Liver (tissue), 9 donors: ENCODE data around the gene LMAN2. TPM values are rescaled to one million over a fixed set of nuclear protein-coding genes. Genes with fewer than 3 reads are reported as not detected.

ENCODE experiments used
- DNase-seq: peaks from one replicate; pipeline ENCODE4 v3.0.0-alpha.2; 2017; ENCODE audit warnings: low spot score
- H3K27ac ChIP-seq, 2 donors: one replicate each; pipeline ENCODE4 v1.7.0; 2013; ENCODE audit warnings: inconsistent platforms in 2 of 2, low read length in 2 of 2, control low read depth in 1 of 2, low read depth in 1 of 2, mild to moderate bottlenecking in 1 of 2
- H3K27me3 ChIP-seq, 4 donors: one replicate each; pipeline versions ENCODE4 v1.6.1 to v1.7.0; 2013; ENCODE audit warnings: low read length in 3 of 4, inconsistent platforms in 1 of 4, mild to moderate bottlenecking in 1 of 4, moderate library complexity in 1 of 4; ENCODE audit not compliant: control insufficient read depth in 4 of 4, insufficient read depth in 4 of 4
- H3K36me3 ChIP-seq, 4 donors: one replicate each; pipeline versions ENCODE4 v1.6.1 to v1.7.0; 2013; ENCODE audit warnings: low read length in 3 of 4, mild to moderate bottlenecking in 3 of 4, low read depth in 1 of 4, moderate library complexity in 1 of 4; ENCODE audit not compliant: control insufficient read depth in 4 of 4, insufficient read depth in 3 of 4
- H3K4me1 ChIP-seq, 4 donors: one replicate each; pipeline versions ENCODE4 v1.6.1 to v1.7.0; 2013; ENCODE audit warnings: low read length in 3 of 4, mild to moderate bottlenecking in 3 of 4, moderate library complexity in 1 of 4; ENCODE audit not compliant: control insufficient read depth in 4 of 4, insufficient read depth in 4 of 4
- H3K4me3 ChIP-seq, 3 donors: one replicate each; pipeline versions ENCODE4 v1.6.1 to v1.7.0; 2013; ENCODE audit warnings: low read length in 3 of 3, control low read depth in 1 of 3, low read depth in 1 of 3, mild to moderate bottlenecking in 1 of 3
- H3K9ac ChIP-seq, 2 donors: one replicate each; pipeline ENCODE4 v1.7.0; 2013; ENCODE audit warnings: low read length in 2 of 2, mild to moderate bottlenecking in 2 of 2, moderate library complexity in 2 of 2, control low read depth in 1 of 2, low read depth in 1 of 2
- H3K9me3 ChIP-seq, 4 donors: one replicate each; pipeline versions ENCODE4 v1.6.1 to v1.7.0; 2013; ENCODE audit warnings: low read length in 3 of 4; ENCODE audit not compliant: control insufficient read depth in 4 of 4
- ATF3 ChIP-seq: IDR thresholded peaks from 2 replicates; pipeline ENCODE4 v1.6.1; 2016; ENCODE audit warnings: antibody characterized with exemption
- GABPA ChIP-seq, 2 donors: IDR thresholded peaks in 1 of 2; conservative IDR thresholded peaks in 1 of 2; 2 replicates each; pipeline ENCODE4 v1.6.1; 2016; ENCODE audit warnings: antibody characterized with exemption in 2 of 2, mild to moderate bottlenecking in 1 of 2, moderate library complexity in 1 of 2
- HNF4A ChIP-seq, 2 donors: conservative IDR thresholded peaks; 2 replicates each; pipeline ENCODE4 v1.6.1; 2016; ENCODE audit warnings: antibody characterized with exemption in 2 of 2, mild to moderate bottlenecking in 2 of 2
- HNF4G ChIP-seq: IDR thresholded peaks from 2 replicates; pipeline ENCODE4 v1.6.1; 2016; ENCODE audit warnings: antibody characterized with exemption
- MAX ChIP-seq: IDR thresholded peaks from 2 replicates; pipeline ENCODE4 v1.6.1; 2016; ENCODE audit warnings: antibody characterized with exemption
- RAD21 ChIP-seq, 2 donors: IDR thresholded peaks; 2 replicates each; pipeline ENCODE4 v1.6.1; 2016; ENCODE audit warnings: antibody characterized with exemption in 2 of 2, mild to moderate bottlenecking in 2 of 2
- REST ChIP-seq: IDR thresholded peaks from 2 replicates; pipeline ENCODE4 v1.6.1; 2016; ENCODE audit warnings: antibody characterized with exemption, mild to moderate bottlenecking
- RXRA ChIP-seq, 2 donors: IDR thresholded peaks; 2 replicates each; pipeline ENCODE4 v1.6.1; 2017 to 2018; ENCODE audit warnings: antibody characterized with exemption in 2 of 2, mild to moderate bottlenecking in 1 of 2
- SP1 ChIP-seq: IDR thresholded peaks from 2 replicates; pipeline ENCODE4 v1.6.1; 2018; ENCODE audit warnings: antibody characterized with exemption, mild to moderate bottlenecking
- TAF1 ChIP-seq: conservative IDR thresholded peaks from 2 replicates; pipeline ENCODE4 v1.6.1; 2016; ENCODE audit warnings: antibody characterized with exemption, mild to moderate bottlenecking
- YY1 ChIP-seq: IDR thresholded peaks from 2 replicates; pipeline ENCODE4 v1.6.1; 2016; ENCODE audit warnings: antibody characterized with exemption, mild to moderate bottlenecking
- ZBTB33 ChIP-seq: IDR thresholded peaks from 2 replicates; pipeline ENCODE4 v1.6.1; 2016; ENCODE audit warnings: antibody characterized with exemption
- WGBS: extraction: QIAGEN DNeasy Blood & Tissue Kit; methylation state at CpG from one replicate; pipeline ENCODE4 v1.1.7; 2013; 5-methylcytosine and 5-hydroxymethylcytosine counted together
- polyA plus RNA-seq, 2 donors: library from polyadenylated mRNA; stranded (reverse) in 1 of 2; unstranded in 1 of 2; fragments of 200-250 nt in 1 of 2; fragments of >200 nt in 1 of 2; fragmentation: Nextera tagmentation in 1 of 2; extraction: Ambion mirVana in 1 of 2; gene quantifications; one replicate each; pipeline versions ENCODE4 v1.2.1 to v1.2.3, GENCODE V29; 2013 to 2015
- total RNA-seq, 2 donors: library from RNA; depleted of rRNA; stranded (reverse); fragments of >200 nt; gene quantifications; one replicate each; pipeline ENCODE4 v1.2.3, GENCODE V29; 2014
- donor health status: healthy.
- donor health status: healthy.
- donor health status: healthy.
- donor health status: healthy.
- donor health status: healthy.

LMAN2 gene
- total and polyA plus RNA-seq, 4 donors = 243 to 478 (median 364) TPM

- Histone ChIP-seq H3K9me3 (no peaks in the 10 kb centered on the region), H3K27ac (peak overlapping the region; percentile 84 to 89), H3K9ac (peak overlapping the region; percentile 45 to 87), H3K4me3 (peak overlapping the region; percentile 72 to 97 (median 94)), H3K4me1 (peaks cover 13 to 42% (median 29%) of the 10 kb centered on the region in 4 donors), H3K27me3 (no peaks in the 10 kb centered on the region), H3K36me3 (peaks cover 6 to 16% (median 11%) of the 10 kb centered on the region in 4 donors)
- WGBS = under 1% methylated on average over 25 of the region's 25 CpGs
- TF ChIP-seq HNF4G (peak; percentile 14), RXRA (IDR thresholded peaks at IDR 0.05) (no peak)
- no peak for DNase-seq
Observed at GRCh38 chr5:177303925-177304391, 47.5 kb downstream of the LMAN2 start.

GRCh38 chr5:177303121-177303924, 48.1 kb downstream of the LMAN2 start, which contains the start of the genes PRELID1 and RAB24:
Gene PRELID1, plus strand, starts transcription at chr5:177303799. Its CDS starts 187 bp downstream, at chr5:177303986.
Gene RAB24, minus strand, starts transcription at chr5:177303719. Its CDS starts 431 bp downstream, at chr5:177303288.
- H3K9ac ChIP-seq = peak within 1 kb of the TSS; percentile 87 to 89
- H3K9me3 ChIP-seq = no peaks in the 10 kb centered on the region
- peak; percentile 52 to 89 for TF ChIP-seq GABPA (IDR thresholded peaks at IDR 0.05 in 1 of 2, conservative IDR thresholded peaks at IDR 0.05 in 1 of 2)
- no peak for TF ChIP-seq TAF1
- TF ChIP-seq ATF3 = no peak
- no peak for TF ChIP-seq ZBTB33
- TF ChIP-seq RAD21 (IDR thresholded peaks at IDR 0.05) = no peak
- no peak for TF ChIP-seq SP1
- TF ChIP-seq HNF4A (conservative IDR thresholded peaks at IDR 0.05) = no peak
- TF ChIP-seq MAX = no peak
- TF ChIP-seq YY1 = peak; percentile 32
- no peak for TF ChIP-seq REST
- peaks cover 6 to 16% (median 11%) of the 10 kb centered on the region in 4 donors for H3K36me3 ChIP-seq
- peaks cover 13 to 42% (median 29%) of the 10 kb centered on the region in 4 donors for H3K4me1 ChIP-seq
- under 1% methylated on average over 100 of the region's 100 CpGs for WGBS
- DNase-seq = peak; percentile 91
- H3K27me3 ChIP-seq = no peaks in the 10 kb centered on the region
- peak within 1 kb of the TSS; percentile 84 to 89 for H3K27ac ChIP-seq
- peak within 1 kb of the TSS; percentile 72 to 97 (median 94) for H3K4me3 ChIP-seq
